Measurements from ENCODE around the gene HDAC4.

HDAC4 gene

DNA sequence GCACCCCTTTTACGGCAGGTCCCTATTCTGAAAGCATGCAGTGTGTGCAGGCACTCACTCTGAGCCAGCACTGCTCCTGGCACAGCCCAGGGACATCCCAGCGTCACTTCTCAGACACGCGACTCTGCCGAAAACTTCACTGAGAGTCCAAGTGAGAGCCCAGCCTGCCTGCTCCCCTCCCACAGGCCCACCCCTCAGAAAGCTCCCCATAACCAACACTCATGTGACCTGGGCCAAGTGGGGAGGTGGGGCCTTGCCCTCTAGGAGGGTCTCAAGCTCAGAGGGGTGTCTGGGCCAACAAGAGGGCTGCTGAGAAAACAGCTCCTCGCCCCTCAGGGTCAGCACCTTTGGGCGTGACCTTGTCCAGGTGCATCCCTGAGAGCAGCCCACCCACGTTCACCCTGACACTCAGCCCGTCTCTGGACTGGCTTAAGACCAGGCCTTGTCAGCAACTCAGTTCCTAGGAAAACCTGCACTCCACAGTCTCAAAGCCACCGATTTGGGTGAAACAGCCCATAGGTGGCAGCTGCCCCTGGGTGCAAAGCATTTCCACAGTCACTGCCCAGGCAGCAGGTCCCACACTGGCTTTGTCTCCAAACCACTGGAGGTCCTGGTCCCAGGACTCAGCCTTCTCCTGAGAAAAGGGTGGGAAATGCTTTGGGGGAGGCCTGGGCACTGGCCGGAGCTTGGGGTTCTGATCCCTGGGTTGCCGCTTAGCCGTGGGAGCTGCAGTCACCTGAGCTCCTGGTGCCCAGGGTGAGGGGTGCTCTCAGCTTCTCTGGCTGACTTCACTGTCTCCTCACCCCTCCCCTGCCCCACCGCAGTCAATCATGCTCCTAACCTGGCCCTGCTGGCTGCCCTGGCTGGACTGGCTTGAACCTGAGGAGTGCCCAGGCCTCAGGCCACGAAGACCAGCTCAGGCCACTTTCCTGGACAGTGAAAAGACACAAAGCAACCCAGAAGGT, 209.6 kb downstream of the HDAC4 start:
- H3K27ac ChIP-seq = no peak overlapping the region
- TF ChIP-seq, protein P1, sequence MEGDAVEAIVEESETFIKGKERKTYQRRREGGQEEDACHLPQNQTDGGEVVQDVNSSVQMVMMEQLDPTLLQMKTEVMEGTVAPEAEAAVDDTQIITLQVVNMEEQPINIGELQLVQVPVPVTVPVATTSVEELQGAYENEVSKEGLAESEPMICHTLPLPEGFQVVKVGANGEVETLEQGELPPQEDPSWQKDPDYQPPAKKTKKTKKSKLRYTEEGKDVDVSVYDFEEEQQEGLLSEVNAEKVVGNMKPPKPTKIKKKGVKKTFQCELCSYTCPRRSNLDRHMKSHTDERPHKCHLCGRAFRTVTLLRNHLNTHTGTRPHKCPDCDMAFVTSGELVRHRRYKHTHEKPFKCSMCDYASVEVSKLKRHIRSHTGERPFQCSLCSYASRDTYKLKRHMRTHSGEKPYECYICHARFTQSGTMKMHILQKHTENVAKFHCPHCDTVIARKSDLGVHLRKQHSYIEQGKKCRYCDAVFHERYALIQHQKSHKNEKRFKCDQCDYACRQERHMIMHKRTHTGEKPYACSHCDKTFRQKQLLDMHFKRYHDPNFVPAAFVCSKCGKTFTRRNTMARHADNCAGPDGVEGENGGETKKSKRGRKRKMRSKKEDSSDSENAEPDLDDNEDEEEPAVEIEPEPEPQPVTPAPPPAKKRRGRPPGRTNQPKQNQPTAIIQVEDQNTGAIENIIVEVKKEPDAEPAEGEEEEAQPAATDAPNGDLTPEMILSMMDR (IDR thresholded peaks at IDR 0.05) = no peak
- TF ChIP-seq ZFX (IDR thresholded peaks at IDR 0.05; ENCODE audit: borderline replicate concordance) = no peak

- H3K27ac ChIP-seq = no peak overlapping the region
These were observed 210.5 kb downstream of the HDAC4 start for GRCh38 chr2:239190361-239190760.

GRCh38 chr2:239189711-239190131, 211.1 kb downstream of the HDAC4 start:
- H3K27ac ChIP-seq = no peak overlapping the region

More at GRCh38 chr2:239190361-239190760, 210.5 kb downstream of the HDAC4 start:
- TF ChIP-seq, protein P1 (IDR thresholded peaks at IDR 0.05) = no peak
- no peak for TF ChIP-seq ZFX (IDR thresholded peaks at IDR 0.05; ENCODE audit: borderline replicate concordance)

DNA sequence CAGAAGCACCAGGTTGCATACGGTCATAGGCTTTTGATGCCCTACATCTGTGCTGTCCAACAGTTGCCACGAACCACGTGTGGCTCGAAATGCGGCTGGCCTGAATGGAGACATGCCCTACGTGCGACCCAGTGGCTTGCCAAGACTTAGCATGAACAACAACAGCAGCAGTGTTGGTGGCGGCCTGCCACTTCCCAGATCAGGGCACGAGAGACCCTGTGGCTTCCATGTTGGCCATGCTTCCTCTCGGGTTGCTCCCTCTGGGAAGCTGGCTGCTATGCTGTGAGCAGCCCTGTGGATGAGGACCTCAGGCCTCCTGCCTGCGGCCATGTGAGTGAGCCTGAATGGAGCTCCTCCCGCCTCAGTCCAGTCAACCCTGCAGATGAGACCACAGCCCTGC, 212.3 kb downstream of the HDAC4 start:
- H3K27ac ChIP-seq = no peak overlapping the region
- TF ChIP-seq ZFX (IDR thresholded peaks at IDR 0.05; ENCODE audit: borderline replicate concordance) = no peak
- TF ChIP-seq, protein P1 (IDR thresholded peaks at IDR 0.05) = no peak

More at GRCh38 chr2:239189711-239190131, 211.1 kb downstream of the HDAC4 start:
- TF ChIP-seq, protein P1 (IDR thresholded peaks at IDR 0.05) = no peak
- TF ChIP-seq ZFX (IDR thresholded peaks at IDR 0.05; ENCODE audit: borderline replicate concordance) = no peak

DNA sequence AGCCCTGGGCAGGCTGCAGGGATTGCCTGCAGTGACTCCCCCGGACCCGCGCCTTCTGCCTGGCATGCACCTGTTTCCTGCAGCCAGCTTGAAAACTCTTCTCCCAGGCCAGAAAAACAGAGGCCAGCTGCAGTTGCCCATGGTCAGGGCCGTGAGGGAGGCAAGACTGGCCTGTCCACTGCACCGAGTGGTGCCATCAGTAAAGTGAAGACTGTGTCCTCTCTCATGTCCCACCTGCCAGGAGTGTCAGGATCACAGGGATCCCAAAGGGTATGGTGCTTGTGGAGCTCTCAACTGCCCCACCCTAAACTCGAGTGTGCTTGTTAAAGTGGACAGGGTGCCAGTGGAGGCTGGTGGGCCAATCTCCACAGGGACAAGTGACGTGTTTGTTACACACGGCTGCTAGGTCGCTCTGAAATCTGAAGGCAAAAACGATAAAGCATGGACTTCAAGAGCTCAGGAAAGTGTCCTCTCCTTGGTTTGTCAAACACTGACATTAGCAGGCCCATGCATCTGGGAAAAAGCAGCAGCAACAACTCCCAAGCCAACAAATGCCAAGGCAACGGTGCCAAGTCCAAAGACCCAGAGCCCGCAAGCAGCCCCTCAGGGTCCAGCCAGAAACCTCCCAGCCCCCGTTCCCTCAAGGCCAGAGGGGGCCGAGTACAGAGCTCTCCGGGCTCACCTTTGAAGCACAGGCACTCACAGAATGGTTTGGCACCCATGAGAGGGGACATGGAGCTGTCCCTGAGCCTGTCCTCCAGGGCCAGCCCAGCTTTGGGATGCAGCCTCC, 213.2 kb downstream of the HDAC4 start:
- no peak overlapping the region for H3K27ac ChIP-seq
- no peak for TF ChIP-seq ZFX (IDR thresholded peaks at IDR 0.05; ENCODE audit: borderline replicate concordance)
- TF ChIP-seq, protein P1 (IDR thresholded peaks at IDR 0.05) = no peak

GRCh38 chr2:239186516-239187357, 214.1 kb downstream of the HDAC4 start:
- no peak for TF ChIP-seq ZFX (IDR thresholded peaks at IDR 0.05; ENCODE audit: borderline replicate concordance)
- TF ChIP-seq, protein P1 (IDR thresholded peaks at IDR 0.05) = no peak
- H3K27ac ChIP-seq = no peak overlapping the region

All from 22Rv1 (cell line).